ENCODE measurements around the gene GRIA1. TPM values are rescaled to one million over a fixed set of nuclear protein-coding genes. Genes with fewer than 3 reads are reported as not detected.

GRIA1 gene
- total RNA-seq, 1 experiment from 2014 or later = not detected

- in situ Hi-C loops (cut with HindIII; ENCODE audit: low pct_unique_long_range_greater_than_20kb, low sequenced_read_pairs) (no loop called here), intact Hi-C loops (cut with micrococcal nuclease; ENCODE audit: unreplicated experiment) (no loop called here)
- Histone ChIP-seq H3K4me1 (ENCODE audit: control insufficient read depth, insufficient read depth, low read length) (no peaks in the 10 kb centered on the region), H3K9me3 (ENCODE audit: control insufficient read depth, insufficient read depth, low read depth, low read length) (no peaks in the 10 kb centered on the region), H3K4me3 (ENCODE audit: low read depth in 2 of 2, low read length in 2 of 2) (no peak overlapping the region), H3K27me3 (ENCODE audit: control insufficient read depth, insufficient read depth, low read length) (peaks cover 2% of the 10 kb centered on the region; the same call in 1 of the 2 replicates), H3K36me3 (ENCODE audit: control insufficient read depth, insufficient read depth, low read length) (no peaks in the 10 kb centered on the region), H3K27ac (ENCODE audit: low read length) (no peak overlapping the region)
- ChIA-PET POLR2A (no interaction called here), CTCF (no interaction called here)
- BruUV-seq (replicated peaks) = no TSS peak
- no peak for ATAC-seq
- TF ChIP-seq POLR2AphosphoS5 (IDR thresholded peaks at IDR 0.05; ENCODE audit: low read depth, low read length) = no peak
- TF ChIP-seq REST (IDR thresholded peaks at IDR 0.05; ENCODE audit: insufficient read depth in 1 of 2, low read depth in 2 of 2, low read length in 1 of 2) = no peak
- TF ChIP-seq SIN3A (IDR thresholded peaks at IDR 0.05; ENCODE audit: borderline replicate concordance, insufficient read depth, low read depth, low read length) = no peak
- TF ChIP-seq CTCF (IDR thresholded peaks at IDR 0.05) = no peak
- TF ChIP-seq TCF7L2 (IDR thresholded peaks at IDR 0.05; ENCODE audit: low read depth, low read length) = no peak
- DNase-seq (ENCODE audit: low read depth, low spot score) = no peak
Measured at GRCh38 chr5:153491856-153492255, 1.4 kb downstream of the GRIA1 start.

GRCh38 chr5:153496835-153497234 lies 6.4 kb downstream of the GRIA1 start:
- Histone ChIP-seq H3K4me3 (ENCODE audit: low read depth in 2 of 2, low read length in 2 of 2) (no peak overlapping the region), H3K4me1 (ENCODE audit: control insufficient read depth, insufficient read depth, low read length) (no peaks in the 10 kb centered on the region), H3K27me3 (ENCODE audit: control insufficient read depth, insufficient read depth, low read length) (peaks cover 2% of the 10 kb centered on the region; the same call in 1 of the 2 replicates), H3K9me3 (ENCODE audit: control insufficient read depth, insufficient read depth, low read depth, low read length) (no peaks in the 10 kb centered on the region), H3K27ac (ENCODE audit: low read length) (no peak overlapping the region), H3K36me3 (ENCODE audit: control insufficient read depth, insufficient read depth, low read length) (no peaks in the 10 kb centered on the region)
- ATAC-seq (no peak), DNase-seq (ENCODE audit: low read depth, low spot score) (peak; percentile 8)
- intact Hi-C loops (cut with micrococcal nuclease; ENCODE audit: unreplicated experiment) (loop anchor here (1.0 kb wide), 1 partner anchor 468 kb away; no protein-coding TSS in a partner anchor), in situ Hi-C loops (cut with HindIII; ENCODE audit: low pct_unique_long_range_greater_than_20kb, low sequenced_read_pairs) (no loop called here)
- TF ChIP-seq POLR2AphosphoS5 (IDR thresholded peaks at IDR 0.05; ENCODE audit: low read depth, low read length) = no peak
- TF ChIP-seq CTCF (IDR thresholded peaks at IDR 0.05) = peak; percentile 51
- ChIA-PET CTCF (no interaction called here), POLR2A (no interaction called here)
- no TSS peak for BruUV-seq (replicated peaks)
